ENCODE measurements around the gene ARHGAP4.

The ARHGAP4 gene

GRCh38 chrX:153886915-153887314, 39.1 kb downstream of the ARHGAP4 start:
- no peak for DNase-seq (ENCODE audit: insufficient read length, low spot score)
- FAIRE-seq: no peak
- TF ChIP-seq POLR2AphosphoS5 (IDR thresholded peaks at IDR 0.05; ENCODE audit: low read depth, low read length): no peak
- TF ChIP-seq SPI1 (IDR thresholded peaks at IDR 0.05; ENCODE audit: low read depth, low read length): no peak
- no peak for TF ChIP-seq POLR2A (IDR thresholded peaks at IDR 0.05; ENCODE audit: low read depth, low read length)
- TF ChIP-seq POU2F2 (IDR thresholded peaks at IDR 0.05; ENCODE audit: low read depth, low read length): no peak
- TF ChIP-seq PAX5 (IDR thresholded peaks at IDR 0.05; ENCODE audit: insufficient read depth, low read length, severe bottlenecking): no peak
- TF ChIP-seq TAF1 (IDR thresholded peaks at IDR 0.05; ENCODE audit: low read depth, low read length): no peak

- TF ChIP-seq POLR2A (IDR thresholded peaks at IDR 0.05; ENCODE audit: low read depth, low read length) (no peak), PAX5 (IDR thresholded peaks at IDR 0.05; ENCODE audit: insufficient read depth, low read length, severe bottlenecking) (no peak), POLR2AphosphoS5 (IDR thresholded peaks at IDR 0.05; ENCODE audit: low read depth, low read length) (no peak), TAF1 (IDR thresholded peaks at IDR 0.05; ENCODE audit: low read depth, low read length) (no peak)
- no peak for DNase-seq (ENCODE audit: insufficient read length, low spot score)
- FAIRE-seq: no peak
Measured at GRCh38 chrX:153885968-153886903, 39.8 kb downstream of the ARHGAP4 start, which contains the start of gene L1CAM. Gene L1CAM (minus strand): TSS chrX:153886173. CDS start chrX:153875836, 10,337 bp downstream.

- DNase-seq (ENCODE audit: insufficient read length, low spot score): no peak
- TF ChIP-seq PAX5 (IDR thresholded peaks at IDR 0.05; ENCODE audit: insufficient read depth, low read length, severe bottlenecking): no peak
- TF ChIP-seq TAF1 (IDR thresholded peaks at IDR 0.05; ENCODE audit: low read depth, low read length): no peak
- TF ChIP-seq SPI1 (IDR thresholded peaks at IDR 0.05; ENCODE audit: low read depth, low read length): no peak
- TF ChIP-seq POLR2AphosphoS5 (IDR thresholded peaks at IDR 0.05; ENCODE audit: low read depth, low read length): no peak
- no peak for TF ChIP-seq POLR2A (IDR thresholded peaks at IDR 0.05; ENCODE audit: low read depth, low read length)
- no peak for TF ChIP-seq POU2F2 (IDR thresholded peaks at IDR 0.05; ENCODE audit: low read depth, low read length)
- no peak for FAIRE-seq
Measured at GRCh38 chrX:153885208-153885787, 40.8 kb downstream of the ARHGAP4 start.

GRCh38 chrX:153884590-153884989, 41.5 kb downstream of the ARHGAP4 start:
- FAIRE-seq (no peak), DNase-seq (ENCODE audit: insufficient read length, low spot score) (no peak)
- TF ChIP-seq TAF1 (IDR thresholded peaks at IDR 0.05; ENCODE audit: low read depth, low read length) (no peak), SPI1 (IDR thresholded peaks at IDR 0.05; ENCODE audit: low read depth, low read length) (no peak), POLR2A (IDR thresholded peaks at IDR 0.05; ENCODE audit: low read depth, low read length) (no peak), POLR2AphosphoS5 (IDR thresholded peaks at IDR 0.05; ENCODE audit: low read depth, low read length) (no peak), POU2F2 (IDR thresholded peaks at IDR 0.05; ENCODE audit: low read depth, low read length) (no peak), PAX5 (IDR thresholded peaks at IDR 0.05; ENCODE audit: insufficient read depth, low read length, severe bottlenecking) (no peak)

- no peak for DNase-seq (ENCODE audit: insufficient read length, low spot score)
- no peak for FAIRE-seq
- no peak for TF ChIP-seq SPI1 (IDR thresholded peaks at IDR 0.05; ENCODE audit: low read depth, low read length)
- no peak for TF ChIP-seq TAF1 (IDR thresholded peaks at IDR 0.05; ENCODE audit: low read depth, low read length)
- TF ChIP-seq POLR2A (IDR thresholded peaks at IDR 0.05; ENCODE audit: low read depth, low read length): no peak
- TF ChIP-seq PAX5 (IDR thresholded peaks at IDR 0.05; ENCODE audit: insufficient read depth, low read length, severe bottlenecking): no peak
- no peak for TF ChIP-seq POLR2AphosphoS5 (IDR thresholded peaks at IDR 0.05; ENCODE audit: low read depth, low read length)
Measured at GRCh38 chrX:153884136-153884535, 41.9 kb downstream of the ARHGAP4 start.

- no peak for TF ChIP-seq POLR2A (IDR thresholded peaks at IDR 0.05; ENCODE audit: low read depth, low read length)
- TF ChIP-seq POU2F2 (IDR thresholded peaks at IDR 0.05; ENCODE audit: low read depth, low read length): no peak
- FAIRE-seq (no peak), DNase-seq (ENCODE audit: insufficient read length, low spot score) (no peak)
Measured at GRCh38 chrX:153883163-153883843, 42.8 kb downstream of the ARHGAP4 start.

- FAIRE-seq (no peak), DNase-seq (ENCODE audit: insufficient read length, low spot score) (no peak)
- TF ChIP-seq POLR2A (IDR thresholded peaks at IDR 0.05; ENCODE audit: low read depth, low read length) (no peak), PAX5 (IDR thresholded peaks at IDR 0.05; ENCODE audit: insufficient read depth, low read length, severe bottlenecking) (no peak), POLR2AphosphoS5 (IDR thresholded peaks at IDR 0.05; ENCODE audit: low read depth, low read length) (no peak), TAF1 (IDR thresholded peaks at IDR 0.05; ENCODE audit: low read depth, low read length) (no peak), SPI1 (IDR thresholded peaks at IDR 0.05; ENCODE audit: low read depth, low read length) (no peak), POU2F2 (IDR thresholded peaks at IDR 0.05; ENCODE audit: low read depth, low read length) (no peak)
Measured at GRCh38 chrX:153882557-153882956, 43.5 kb downstream of the ARHGAP4 start.

GRCh38 chrX:153882086-153882498, 44.0 kb downstream of the ARHGAP4 start:
- no peak for FAIRE-seq
- no peak for DNase-seq (ENCODE audit: insufficient read length, low spot score)
- TF ChIP-seq PAX5 (IDR thresholded peaks at IDR 0.05; ENCODE audit: insufficient read depth, low read length, severe bottlenecking): no peak
- TF ChIP-seq POLR2A (IDR thresholded peaks at IDR 0.05; ENCODE audit: low read depth, low read length): no peak
- TF ChIP-seq POU2F2 (IDR thresholded peaks at IDR 0.05; ENCODE audit: low read depth, low read length): no peak
- TF ChIP-seq TAF1 (IDR thresholded peaks at IDR 0.05; ENCODE audit: low read depth, low read length): no peak
- no peak for TF ChIP-seq SPI1 (IDR thresholded peaks at IDR 0.05; ENCODE audit: low read depth, low read length)
- no peak for TF ChIP-seq POLR2AphosphoS5 (IDR thresholded peaks at IDR 0.05; ENCODE audit: low read depth, low read length)

GRCh38 chrX:153881281-153881680, 44.8 kb downstream of the ARHGAP4 start:
- DNase-seq (ENCODE audit: insufficient read length, low spot score) (no peak), FAIRE-seq (no peak)
- TF ChIP-seq POLR2AphosphoS5 (IDR thresholded peaks at IDR 0.05; ENCODE audit: low read depth, low read length): no peak
- no peak for TF ChIP-seq POLR2A (IDR thresholded peaks at IDR 0.05; ENCODE audit: low read depth, low read length)
- no peak for TF ChIP-seq POU2F2 (IDR thresholded peaks at IDR 0.05; ENCODE audit: low read depth, low read length)
- no peak for TF ChIP-seq PAX5 (IDR thresholded peaks at IDR 0.05; ENCODE audit: insufficient read depth, low read length, severe bottlenecking)
- TF ChIP-seq SPI1 (IDR thresholded peaks at IDR 0.05; ENCODE audit: low read depth, low read length): no peak
- TF ChIP-seq TAF1 (IDR thresholded peaks at IDR 0.05; ENCODE audit: low read depth, low read length): no peak
